GM12878 (cell line): ENCODE measurements around the gene SH2D5. TPM values are rescaled to one million over a fixed set of nuclear protein-coding genes. Genes with fewer than 3 reads are reported as not detected.

ENCODE experiments used
- BACH1 ChIP-seq: fragments of 450-650 bp; IDR thresholded peaks from 2 replicates; pipeline ENCODE4 v1.6.1; 2017; ENCODE audit warnings: mild to moderate bottlenecking, borderline replicate concordance
- BHLHE40 ChIP-seq, 2 experiments: fragments of 450-650 bp in 1 of 2; IDR thresholded peaks; 2 replicates each; pipeline ENCODE4 v1.6.1; 2011 to 2017; ENCODE audit warnings: low read depth in 2 of 2, borderline replicate concordance in 1 of 2, improper control_type of control experiment in 1 of 2, low read length in 1 of 2, mild to moderate bottlenecking in 1 of 2
- CHD1 ChIP-seq: IDR thresholded peaks from 2 replicates; pipeline ENCODE4 v1.6.1; 2012; ENCODE audit warnings: low read depth, low read length, improper control_type of control experiment
- DPF2 ChIP-seq: fragments of 450-650 bp; IDR thresholded peaks from 2 replicates; pipeline ENCODE4 v1.6.1; 2017; ENCODE audit warnings: mild to moderate bottlenecking
- KDM1A ChIP-seq: fragments of 200-600 bp; sonication (generic); IDR thresholded peaks from 2 replicates; pipeline ENCODE4 v1.6.1; 2016; ENCODE audit warnings: borderline replicate concordance
- MAX ChIP-seq: IDR thresholded peaks from 2 replicates; pipeline ENCODE4 v1.6.1; 2012; ENCODE audit warnings: low read depth, low read length, improper control_type of control experiment
- NFYA ChIP-seq: IDR thresholded peaks from 2 replicates; pipeline ENCODE4 v1.6.1; 2011; ENCODE audit warnings: low read depth, mild to moderate bottlenecking, low read length, improper control_type of control experiment, borderline replicate concordance
- NR2C2 ChIP-seq: IDR thresholded peaks from 2 replicates; pipeline ENCODE4 v1.6.1; 2011; ENCODE audit warnings: borderline replicate concordance, low read depth; ENCODE audit not compliant: control insufficient read depth, insufficient read length
- RCOR1 ChIP-seq: conservative IDR thresholded peaks from 2 replicates; pipeline ENCODE4 v1.6.1; 2012; ENCODE audit warnings: low read depth, low read length, improper control_type of control experiment
- REST ChIP-seq: IDR thresholded peaks from 2 replicates; pipeline ENCODE4 v1.6.1; 2012; ENCODE audit warnings: mild to moderate bottlenecking, low read depth, low read length
- SIN3A ChIP-seq: IDR thresholded peaks from 2 replicates; pipeline ENCODE4 v1.6.1; 2012; ENCODE audit warnings: low read depth, low read length, improper control_type of control experiment
- ZBED1 ChIP-seq: IDR thresholded peaks from 2 replicates; pipeline ENCODE4 v1.6.1; 2016; ENCODE audit warnings: borderline replicate concordance
- ZNF217 ChIP-seq: fragments of 450-650 bp; IDR thresholded peaks from 2 replicates; pipeline ENCODE4 v1.6.1; 2017; ENCODE audit warnings: antibody characterized with exemption, mild to moderate bottlenecking
- polyA plus RNA-seq, 11 experiments: library from polyadenylated mRNA; depleted of rRNA in 4 of 11; unstranded in 6 of 11; stranded (reverse) in 5 of 11; fragments of >200 nt; fragmentation: Nextera tagmentation in 4 of 11; fragmentation: Illumina TruSeq in 1 of 11; extraction: Ambion mirVana in 4 of 11; extraction: Trizol in 1 of 11; gene quantifications; 1 replicate in 1 of 11; 2 replicates in 10 of 11; pipeline versions ENCODE4 v1.2.1 to v1.2.3, GENCODE V29; 2011 to 2016; ENCODE audit warnings: inconsistent platforms in 2 of 11, missing spikeins in 2 of 11, low read depth in 1 of 11
- total RNA-seq, 4 experiments: library from RNA; depleted of rRNA in 3 of 4; stranded (reverse); fragments of >200 nt in 3 of 4; fragmentation: Illumina TruSeq in 1 of 4; extraction: Trizol in 1 of 4; gene quantifications; 2 replicates each; pipeline versions ENCODE4 v1.2.1 to v1.2.3, GENCODE V29; 2013 to 2021

The SH2D5 gene
- total and polyA plus RNA-seq, 10 of the 15 experiments (the other 5 are each of a cell fraction or from before 2014, with no cell fraction given), result 0.03 to 0.62 (median 0.20) TPM; not detected in 3

GRCh38 chr1:20739225-20739624, 6.7 kb upstream of the SH2D5 start (continued):
- TF ChIP-seq REST (no peak), KDM1A (no peak), ZBED1 (no peak), NR2C2 (no peak), BHLHE40 (IDR thresholded peaks at IDR 0.05; ENCODE audit: borderline replicate concordance in 1 of 2, low read depth in 2 of 2, low read length in 1 of 2) (no peak), MAX (no peak), ZNF217 (no peak), BACH1 (no peak), CHD1 (no peak), SIN3A (no peak), DPF2 (no peak), NFYA (no peak), RCOR1 (no peak)
